ENCODE data around the gene OTOG. TPM values are rescaled to one million over a fixed set of nuclear protein-coding genes. Genes with fewer than 3 reads are reported as not detected.

Gene OTOG
- total RNA-seq, 1 donor from 2014 or later = not detected

DNA sequence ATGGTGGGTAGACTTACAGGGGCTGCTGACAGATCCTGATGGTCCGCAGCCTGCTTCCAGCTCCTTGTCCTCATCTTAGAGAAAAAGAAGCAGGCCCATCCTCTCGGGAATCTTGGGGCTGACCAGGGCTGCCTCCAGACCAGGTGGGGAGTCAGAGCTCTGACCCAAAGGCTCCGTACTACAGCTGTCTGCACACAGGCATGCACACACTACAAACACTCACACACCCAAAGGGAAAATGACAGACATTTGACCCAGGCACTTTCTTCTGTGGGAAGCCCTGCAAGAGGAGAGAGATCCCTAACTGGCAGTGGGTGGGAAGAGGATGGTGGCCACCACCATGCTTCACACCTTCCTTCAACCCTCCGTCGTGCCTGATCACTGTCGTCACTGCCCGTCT is 125.4 kb downstream of the OTOG start:
- peaks cover 4% of the 10 kb centered on the region for H3K27me3 Mint-ChIP-seq (ENCODE audit: unreplicated experiment)
- H3K4me3 Mint-ChIP-seq (ENCODE audit: unreplicated experiment) = no peak overlapping the region
- H3K4me1 Mint-ChIP-seq (ENCODE audit: low read depth, unreplicated experiment) = no peaks in the 10 kb centered on the region
- H3K36me3 Mint-ChIP-seq (ENCODE audit: unreplicated experiment) = peaks cover 20% of the 10 kb centered on the region
- DNase-seq = no peak
- H3K9me3 Mint-ChIP-seq (ENCODE audit: unreplicated experiment) = no peaks in the 10 kb centered on the region
- no peak overlapping the region for H3K27ac Mint-ChIP-seq (ENCODE audit: unreplicated experiment)
- TF ChIP-seq, protein P1, sequence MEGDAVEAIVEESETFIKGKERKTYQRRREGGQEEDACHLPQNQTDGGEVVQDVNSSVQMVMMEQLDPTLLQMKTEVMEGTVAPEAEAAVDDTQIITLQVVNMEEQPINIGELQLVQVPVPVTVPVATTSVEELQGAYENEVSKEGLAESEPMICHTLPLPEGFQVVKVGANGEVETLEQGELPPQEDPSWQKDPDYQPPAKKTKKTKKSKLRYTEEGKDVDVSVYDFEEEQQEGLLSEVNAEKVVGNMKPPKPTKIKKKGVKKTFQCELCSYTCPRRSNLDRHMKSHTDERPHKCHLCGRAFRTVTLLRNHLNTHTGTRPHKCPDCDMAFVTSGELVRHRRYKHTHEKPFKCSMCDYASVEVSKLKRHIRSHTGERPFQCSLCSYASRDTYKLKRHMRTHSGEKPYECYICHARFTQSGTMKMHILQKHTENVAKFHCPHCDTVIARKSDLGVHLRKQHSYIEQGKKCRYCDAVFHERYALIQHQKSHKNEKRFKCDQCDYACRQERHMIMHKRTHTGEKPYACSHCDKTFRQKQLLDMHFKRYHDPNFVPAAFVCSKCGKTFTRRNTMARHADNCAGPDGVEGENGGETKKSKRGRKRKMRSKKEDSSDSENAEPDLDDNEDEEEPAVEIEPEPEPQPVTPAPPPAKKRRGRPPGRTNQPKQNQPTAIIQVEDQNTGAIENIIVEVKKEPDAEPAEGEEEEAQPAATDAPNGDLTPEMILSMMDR (IDR thresholded peaks at IDR 0.05; ENCODE audit: partially characterized antibody, unreplicated experiment) = no peak

DNA sequence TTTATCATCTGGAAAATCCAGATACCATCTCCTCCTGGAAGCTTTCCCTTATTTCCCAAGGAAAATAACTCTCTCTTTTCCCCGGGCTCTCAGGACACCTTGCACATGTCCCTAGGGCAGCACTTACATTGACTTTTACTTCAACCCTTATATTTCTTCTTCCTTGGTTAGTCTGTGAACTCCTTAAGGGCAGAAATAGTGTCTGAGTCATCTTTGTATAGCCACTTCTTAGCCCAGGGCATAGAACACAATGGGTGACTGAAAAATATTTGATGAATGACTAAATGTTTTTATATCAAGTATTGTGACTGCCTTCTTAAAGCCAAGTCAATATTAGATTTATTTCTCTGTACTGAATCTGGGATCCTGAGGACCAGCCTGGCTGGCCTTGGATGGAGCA is 126.9 kb downstream of the OTOG start:
- TF ChIP-seq, protein P1 (IDR thresholded peaks at IDR 0.05; ENCODE audit: partially characterized antibody, unreplicated experiment) = no peak
- Mint-ChIP-seq H3K4me1 (ENCODE audit: low read depth, unreplicated experiment) (no peaks in the 10 kb centered on the region), H3K4me3 (ENCODE audit: unreplicated experiment) (no peak overlapping the region), H3K36me3 (ENCODE audit: unreplicated experiment) (peaks cover 20% of the 10 kb centered on the region), H3K9me3 (ENCODE audit: unreplicated experiment) (no peaks in the 10 kb centered on the region), H3K27ac (ENCODE audit: unreplicated experiment) (no peak overlapping the region), H3K27me3 (ENCODE audit: unreplicated experiment) (peaks cover 4% of the 10 kb centered on the region)
- DNase-seq = no peak

DNA sequence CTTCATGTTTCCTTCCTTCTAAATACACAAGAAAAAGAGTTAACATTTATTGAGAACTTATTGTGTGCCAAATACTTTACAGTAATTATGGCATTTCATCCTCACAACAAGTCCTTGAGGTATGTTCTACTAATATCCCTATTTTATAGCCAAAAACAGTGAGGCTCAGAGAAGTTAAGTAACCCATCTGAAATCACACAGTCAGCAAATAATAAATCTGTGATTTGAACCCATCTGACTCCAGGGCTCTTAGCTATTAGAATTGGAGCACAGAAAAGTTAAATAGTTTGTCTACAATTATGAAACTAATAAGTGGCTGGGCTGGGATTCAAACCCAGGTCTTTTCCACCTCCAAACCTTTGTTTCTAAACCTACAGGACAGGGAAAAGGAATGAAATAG is 135.8 kb downstream of the OTOG start:
- Mint-ChIP-seq H3K27me3 (ENCODE audit: unreplicated experiment) (no peaks in the 10 kb centered on the region), H3K4me1 (ENCODE audit: low read depth, unreplicated experiment) (no peaks in the 10 kb centered on the region), H3K9me3 (ENCODE audit: unreplicated experiment) (no peaks in the 10 kb centered on the region), H3K4me3 (ENCODE audit: unreplicated experiment) (no peak overlapping the region), H3K36me3 (ENCODE audit: unreplicated experiment) (no peaks in the 10 kb centered on the region), H3K27ac (ENCODE audit: unreplicated experiment) (no peak overlapping the region)
- TF ChIP-seq, protein P1 (IDR thresholded peaks at IDR 0.05; ENCODE audit: partially characterized antibody, unreplicated experiment) = no peak
- no peak for DNase-seq

DNA sequence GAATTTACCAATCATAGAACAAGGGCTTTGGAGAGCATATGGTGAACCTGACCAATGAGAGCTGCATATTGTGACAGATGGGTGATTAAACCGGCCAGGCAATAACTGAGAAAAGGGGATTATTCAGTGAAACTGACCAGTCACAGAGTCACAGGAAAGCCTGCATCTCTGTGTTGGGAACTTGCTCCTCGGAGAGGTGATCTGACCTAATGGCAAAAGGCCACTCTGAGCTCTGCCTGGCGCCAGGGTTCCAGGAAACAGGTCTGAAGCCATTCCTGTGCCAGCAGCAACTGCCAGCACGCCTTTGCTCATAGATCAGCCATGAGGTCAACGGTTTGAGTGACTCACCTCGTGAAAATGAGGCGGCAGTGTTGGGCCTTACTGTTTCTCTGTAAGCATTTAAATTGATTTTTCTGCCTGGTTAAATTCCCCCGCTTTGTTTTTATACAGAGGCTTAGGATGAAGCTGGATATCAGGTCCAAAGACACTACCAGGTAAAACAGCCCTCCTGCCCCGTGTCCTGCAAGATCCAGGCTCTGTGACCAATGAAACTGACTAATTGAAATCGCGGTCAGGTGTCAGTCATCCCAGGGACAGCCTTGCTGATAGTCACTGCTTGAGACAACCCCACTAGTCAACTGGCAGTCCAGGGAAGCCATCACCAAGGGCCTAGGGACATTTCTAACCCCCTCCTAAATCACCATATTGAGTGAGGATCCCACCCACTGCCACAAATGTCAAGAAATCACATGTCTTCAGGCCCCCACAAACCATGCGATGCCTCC is 136.5 kb downstream of the OTOG start:
- TF ChIP-seq, protein P1 (IDR thresholded peaks at IDR 0.05; ENCODE audit: partially characterized antibody, unreplicated experiment) = no peak
- H3K36me3 Mint-ChIP-seq (ENCODE audit: unreplicated experiment) = no peaks in the 10 kb centered on the region
- no peaks in the 10 kb centered on the region for H3K27me3 Mint-ChIP-seq (ENCODE audit: unreplicated experiment)
- no peaks in the 10 kb centered on the region for H3K4me1 Mint-ChIP-seq (ENCODE audit: low read depth, unreplicated experiment)
- no peak overlapping the region for H3K4me3 Mint-ChIP-seq (ENCODE audit: unreplicated experiment)
- DNase-seq = no peak
- no peaks in the 10 kb centered on the region for H3K9me3 Mint-ChIP-seq (ENCODE audit: unreplicated experiment)
- no peak overlapping the region for H3K27ac Mint-ChIP-seq (ENCODE audit: unreplicated experiment)

DNA sequence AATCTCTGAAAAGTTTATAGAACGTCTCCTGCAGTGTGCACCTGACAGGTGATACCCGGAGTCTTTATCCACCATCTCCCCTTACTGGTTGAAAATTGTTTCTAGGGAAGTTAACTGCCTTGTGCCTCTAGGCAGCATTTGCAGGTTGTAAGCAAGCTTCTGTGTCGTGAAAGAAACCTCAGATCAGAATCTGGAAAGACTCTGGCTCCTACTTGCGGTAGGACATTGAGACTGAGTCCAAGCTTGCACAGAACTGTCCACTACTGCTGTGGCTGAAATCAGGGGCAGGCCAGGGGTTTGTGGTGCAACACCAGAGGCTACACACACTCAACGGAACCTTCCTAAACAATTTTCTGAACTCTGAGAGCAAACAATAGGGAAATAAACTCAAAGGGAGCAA is 137.5 kb downstream of the OTOG start:
- Mint-ChIP-seq H3K9me3 (ENCODE audit: unreplicated experiment) (no peaks in the 10 kb centered on the region), H3K4me1 (ENCODE audit: low read depth, unreplicated experiment) (no peaks in the 10 kb centered on the region), H3K36me3 (ENCODE audit: unreplicated experiment) (no peaks in the 10 kb centered on the region), H3K27me3 (ENCODE audit: unreplicated experiment) (no peaks in the 10 kb centered on the region), H3K27ac (ENCODE audit: unreplicated experiment) (no peak overlapping the region), H3K4me3 (ENCODE audit: unreplicated experiment) (no peak overlapping the region)
- TF ChIP-seq, protein P1 (IDR thresholded peaks at IDR 0.05; ENCODE audit: partially characterized antibody, unreplicated experiment) = no peak
- no peak for DNase-seq

All from glutamatergic neuron (in vitro differentiated cells).